Immature natural killer cell (primary cell): ENCODE measurements around the gene CLIC6. TPM values are rescaled to one million over a fixed set of nuclear protein-coding genes. Genes with fewer than 3 reads are reported as not detected.

ENCODE experiments used
- DNase-seq, 3 donors: peaks; one replicate each; pipeline ENCODE4 v3.0.0; 2022; ENCODE audit warnings: mixed read lengths in 1 of 3
- H3K27ac Mint-ChIP-seq, 6 donors: one replicate each; pipeline ENCODE4 v1.8.0; 2020; ENCODE audit warnings: mixed read lengths in 6 of 6, mild to moderate bottlenecking in 5 of 6, inconsistent platforms in 4 of 6, moderate library complexity in 3 of 6
- H3K27me3 Mint-ChIP-seq, 3 donors: one replicate each; pipeline ENCODE4 v1.8.0; 2020 to 2021; ENCODE audit warnings: low read depth in 3 of 3, mild to moderate bottlenecking in 3 of 3, mixed read lengths in 3 of 3, moderate library complexity in 3 of 3, inconsistent platforms in 1 of 3
- H3K36me3 Mint-ChIP-seq, 3 donors: one replicate each; pipeline ENCODE4 v1.8.0; 2020; ENCODE audit warnings: mixed read lengths in 3 of 3, inconsistent platforms in 2 of 3, mild to moderate bottlenecking in 2 of 3
- H3K4me1 Mint-ChIP-seq, 2 donors: one replicate each; pipeline ENCODE4 v1.8.0; 2020; ENCODE audit warnings: inconsistent platforms in 2 of 2, mild to moderate bottlenecking in 2 of 2, mixed read lengths in 2 of 2, moderate library complexity in 1 of 2
- H3K4me3 Mint-ChIP-seq, 5 donors: one replicate each; pipeline ENCODE4 v1.8.0; 2020; ENCODE audit warnings: mild to moderate bottlenecking in 5 of 5, mixed read lengths in 5 of 5, inconsistent platforms in 3 of 5, moderate library complexity in 3 of 5
- H3K9me3 Mint-ChIP-seq, 6 donors: one replicate each; pipeline ENCODE4 v1.8.0; 2020; ENCODE audit warnings: mild to moderate bottlenecking in 6 of 6, mixed read lengths in 6 of 6, inconsistent platforms in 4 of 6, moderate library complexity in 3 of 6
- polyA plus RNA-seq, 3 donors: library from polyadenylated mRNA; unstranded; fragments of 300-500 nt; fragmentation: Illumina TruSeq; gene quantifications; one replicate each; pipeline ENCODE4 v1.2.3, GENCODE V29; 2021

Gene CLIC6
- polyA plus RNA-seq, 3 donors from 2014 or later, result not detected

DNA sequence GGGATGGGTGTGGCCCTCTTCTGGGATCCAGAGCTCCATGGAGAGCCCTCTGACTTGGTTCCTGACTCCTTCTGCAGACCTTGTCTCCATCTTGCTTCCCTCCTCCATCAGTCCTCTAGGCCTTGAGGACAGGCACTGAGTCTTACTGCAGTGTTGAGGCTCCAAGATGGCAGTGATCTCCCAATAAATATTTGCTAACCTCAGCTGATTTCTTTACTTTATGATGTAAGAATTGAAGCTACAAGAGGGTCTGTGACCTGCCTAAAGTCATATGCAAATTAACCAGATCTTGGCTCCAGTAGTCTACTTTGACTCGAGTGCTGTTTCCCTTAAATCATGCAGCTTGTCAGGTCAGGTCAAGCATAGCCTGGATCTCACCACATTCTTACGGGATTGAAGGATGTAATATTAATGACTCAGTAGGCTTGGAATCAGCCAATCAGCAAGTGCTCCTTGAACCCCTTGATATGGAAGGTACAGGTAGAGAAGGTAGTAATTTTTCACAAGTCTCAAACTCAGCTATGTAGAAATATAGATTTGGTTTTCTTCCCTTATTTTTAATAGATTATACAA lies 93.0 kb downstream of the CLIC6 start:
- H3K4me3 Mint-ChIP-seq, result no peak overlapping the region
- no peak overlapping the region for H3K27ac Mint-ChIP-seq
- H3K4me1 Mint-ChIP-seq, result no peaks in the 10 kb centered on the region
- peaks cover 0 to 4% (median 0%) of the 10 kb centered on the region in 6 donors for H3K9me3 Mint-ChIP-seq
- H3K36me3 Mint-ChIP-seq, result no peaks in the 10 kb centered on the region
- no peak for DNase-seq
- peaks cover 0 to 1% (median 0%) of the 10 kb centered on the region in 3 donors for H3K27me3 Mint-ChIP-seq

DNA sequence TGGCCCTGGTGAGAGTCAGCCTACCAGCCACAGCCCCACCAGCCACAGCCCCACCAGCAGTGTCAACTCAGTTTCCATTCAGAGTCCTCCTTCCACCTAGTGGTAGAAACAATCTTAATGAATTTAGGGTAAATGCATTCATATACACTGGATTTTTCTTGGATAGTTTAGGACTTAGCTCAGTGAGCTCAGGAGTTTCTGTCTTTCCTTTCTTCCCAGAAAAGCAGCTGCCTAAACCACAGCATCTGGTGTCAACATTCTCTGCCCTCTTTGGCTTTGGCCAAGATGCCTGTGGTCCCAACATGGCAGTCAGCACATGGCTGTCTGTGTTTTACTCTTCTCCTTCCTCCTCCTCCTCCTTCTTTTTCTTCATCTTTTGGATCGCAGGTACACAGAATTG lies 94.0 kb downstream of the CLIC6 start:
- H3K4me1 Mint-ChIP-seq, result no peaks in the 10 kb centered on the region
- no peak for DNase-seq
- peaks cover 0 to 2% (median 1%) of the 10 kb centered on the region in 3 donors for H3K27me3 Mint-ChIP-seq
- H3K27ac Mint-ChIP-seq, result no peak overlapping the region
- peaks cover 0 to 4% (median 0%) of the 10 kb centered on the region in 6 donors for H3K9me3 Mint-ChIP-seq
- H3K4me3 Mint-ChIP-seq, result no peak overlapping the region
- no peaks in the 10 kb centered on the region for H3K36me3 Mint-ChIP-seq

DNA sequence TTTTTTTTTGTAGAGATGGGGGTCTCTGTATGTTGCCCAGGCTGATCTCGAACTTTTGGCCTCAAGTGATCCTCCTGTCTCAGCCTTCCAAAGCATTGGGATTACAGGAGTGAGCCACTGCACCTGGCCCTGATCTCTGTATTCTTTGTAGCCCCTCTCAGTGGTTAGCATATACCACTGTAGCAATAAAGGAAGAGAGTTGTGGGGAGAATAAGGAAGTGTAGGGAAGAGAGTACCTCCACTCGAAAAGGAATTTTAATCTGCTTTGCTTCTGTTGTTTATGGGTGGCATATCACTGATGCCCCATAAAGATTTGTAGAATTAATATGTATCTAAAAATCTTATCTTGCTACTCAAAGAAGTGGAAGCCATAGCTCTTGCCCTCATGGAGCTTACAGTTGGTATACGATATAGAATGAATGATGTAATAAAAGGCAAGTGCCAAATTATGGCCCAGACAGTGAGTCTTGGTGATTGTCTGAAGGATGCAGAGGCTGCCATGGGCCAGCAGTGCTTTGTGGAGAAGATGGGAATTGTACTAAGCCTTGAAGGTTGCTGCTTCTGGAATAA lies 96.0 kb downstream of the CLIC6 start:
- Mint-ChIP-seq H3K4me3 (no peak overlapping the region), H3K4me1 (no peaks in the 10 kb centered on the region)

DNA sequence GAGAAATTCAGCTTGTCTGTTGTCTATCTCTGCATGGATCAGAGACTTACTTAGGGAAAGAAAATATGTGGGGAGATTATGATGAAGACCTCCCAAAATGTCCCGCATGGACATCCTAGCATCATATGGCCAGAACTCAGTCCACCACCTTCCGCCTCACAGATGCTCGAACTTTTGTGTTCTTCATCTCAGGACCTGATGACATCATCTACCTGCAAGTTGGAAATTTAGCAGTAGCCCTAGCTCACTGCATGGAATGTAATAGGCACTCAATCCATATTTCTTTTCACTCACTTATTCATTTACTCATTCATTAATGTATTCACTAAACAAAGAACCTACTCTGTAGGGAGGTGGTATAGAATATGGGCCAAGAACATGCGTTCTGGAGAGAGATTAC lies 96.8 kb downstream of the CLIC6 start:
- H3K27ac Mint-ChIP-seq, result no peak overlapping the region
- H3K4me3 Mint-ChIP-seq, result no peak overlapping the region
- no peak for DNase-seq
- H3K4me1 Mint-ChIP-seq, result no peaks in the 10 kb centered on the region
- no peaks in the 10 kb centered on the region for H3K36me3 Mint-ChIP-seq
- H3K9me3 Mint-ChIP-seq, result peaks cover 0 to 4% (median 0%) of the 10 kb centered on the region in 6 donors
- H3K27me3 Mint-ChIP-seq, result peaks cover 0 to 3% (median 2%) of the 10 kb centered on the region in 3 donors

More for the DNA sequence above, 96.0 kb downstream of the CLIC6 start:
- no peak for DNase-seq
- H3K27ac Mint-ChIP-seq, result no peak overlapping the region
- peaks cover 0 to 3% (median 2%) of the 10 kb centered on the region in 3 donors for H3K27me3 Mint-ChIP-seq
- no peaks in the 10 kb centered on the region for H3K36me3 Mint-ChIP-seq
- peaks cover 0 to 4% (median 0%) of the 10 kb centered on the region in 6 donors for H3K9me3 Mint-ChIP-seq

DNA sequence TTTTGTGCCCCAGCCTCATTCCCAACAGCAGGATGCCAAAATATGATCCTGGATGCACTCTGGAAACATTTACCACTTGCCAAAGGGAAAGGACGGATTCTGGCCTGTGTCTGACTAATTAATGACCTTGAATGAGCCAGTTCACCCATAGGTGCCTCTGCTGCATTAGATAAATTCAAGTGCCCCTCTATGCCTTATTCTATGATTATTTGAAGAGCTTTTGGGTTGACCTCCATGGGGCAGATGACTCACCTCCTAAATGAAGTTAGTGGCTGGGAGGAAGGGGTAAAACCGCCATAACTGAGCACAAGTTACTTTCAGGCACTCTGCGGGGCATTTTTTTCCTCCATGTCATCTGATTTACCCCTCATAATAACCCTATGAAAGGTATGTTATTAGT lies 98.1 kb downstream of the CLIC6 start:
- DNase-seq, result no peak
- H3K36me3 Mint-ChIP-seq, result no peaks in the 10 kb centered on the region
- H3K4me1 Mint-ChIP-seq, result no peaks in the 10 kb centered on the region
- no peak overlapping the region for H3K27ac Mint-ChIP-seq
- H3K9me3 Mint-ChIP-seq, result peaks cover 0 to 4% (median 0%) of the 10 kb centered on the region in 6 donors
- peaks cover 0 to 2% (median 2%) of the 10 kb centered on the region in 3 donors for H3K27me3 Mint-ChIP-seq
- H3K4me3 Mint-ChIP-seq, result no peak overlapping the region

Other genes starting within 250 kb of the CLIC6 start
- gene SMIM34, start 245.0 kb upstream of the CLIC6 start, polyA plus RNA-seq, result not detected
- not detected for gene KCNE1, start 156.8 kb upstream of the CLIC6 start, polyA plus RNA-seq
- gene RCAN1, start 53.9 kb upstream of the CLIC6 start, polyA plus RNA-seq, result 10 to 100 TPM; 14.2 to 24.6 (median 17.5) TPM